HL-60/S4 (cell line): ENCODE measurements around the gene WASF2.
"Not testable (repeated sequence)": the region's sequence is repeated elsewhere in the genome, so short reads cannot be mapped to it uniquely, and the experiment has no call there.

Experiments used
- in situ Hi-C: fragments of 300-500 bp; cut with MboI; formaldehyde crosslinking; loops from 2 replicates; pipeline ENCODE4 v1.14.3; 2022; ENCODE audit warnings: low sequenced_read_pairs

Gene WASF2, protein sequence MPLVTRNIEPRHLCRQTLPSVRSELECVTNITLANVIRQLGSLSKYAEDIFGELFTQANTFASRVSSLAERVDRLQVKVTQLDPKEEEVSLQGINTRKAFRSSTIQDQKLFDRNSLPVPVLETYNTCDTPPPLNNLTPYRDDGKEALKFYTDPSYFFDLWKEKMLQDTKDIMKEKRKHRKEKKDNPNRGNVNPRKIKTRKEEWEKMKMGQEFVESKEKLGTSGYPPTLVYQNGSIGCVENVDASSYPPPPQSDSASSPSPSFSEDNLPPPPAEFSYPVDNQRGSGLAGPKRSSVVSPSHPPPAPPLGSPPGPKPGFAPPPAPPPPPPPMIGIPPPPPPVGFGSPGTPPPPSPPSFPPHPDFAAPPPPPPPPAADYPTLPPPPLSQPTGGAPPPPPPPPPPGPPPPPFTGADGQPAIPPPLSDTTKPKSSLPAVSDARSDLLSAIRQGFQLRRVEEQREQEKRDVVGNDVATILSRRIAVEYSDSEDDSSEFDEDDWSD

DNA sequence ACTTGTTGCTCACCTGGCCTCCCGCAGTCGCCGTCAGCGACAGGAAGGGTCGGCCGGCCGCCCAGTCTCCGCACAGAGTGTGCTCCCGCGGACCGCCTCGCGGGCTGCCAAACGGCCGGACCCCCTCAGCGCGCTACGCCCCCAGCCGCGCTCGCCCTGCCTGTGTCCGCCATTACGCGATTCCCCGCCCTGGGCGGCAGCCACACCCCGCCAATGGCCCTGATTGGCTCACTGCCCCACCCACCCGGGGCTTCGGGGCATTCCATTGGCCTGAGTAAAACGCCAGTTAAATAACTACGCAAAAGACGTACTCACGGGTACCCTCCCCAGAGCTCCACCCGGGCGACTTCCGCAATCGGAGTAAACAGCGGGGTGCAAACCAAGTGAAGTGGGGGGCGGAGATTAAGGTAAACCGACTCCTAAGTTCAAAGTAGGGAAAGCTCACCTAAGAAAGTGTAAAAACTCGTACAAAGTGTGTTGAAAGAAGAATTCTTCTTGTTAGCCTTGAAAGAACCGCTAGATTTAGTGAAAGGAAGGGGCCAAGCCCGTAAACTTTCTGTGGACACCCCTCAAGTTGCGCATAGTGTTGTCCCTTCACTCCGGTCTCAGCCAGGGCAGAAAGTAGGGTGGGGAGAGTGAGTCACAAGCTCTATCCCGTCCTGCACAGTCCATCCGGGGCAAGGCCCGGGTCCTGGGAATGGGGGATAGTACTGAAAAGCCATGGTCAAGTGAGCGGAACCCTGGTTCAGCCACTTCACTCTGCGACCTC lies at the start of gene WASF2:
WASF2 (minus strand) TSS at position 195 of the 769 bp plus-strand sequence. CDS start 61,277 bp downstream, outside the sequence.
- in situ Hi-C loops, result no loop called here

- in situ Hi-C loops, result no loop called here
Observed at GRCh38 chr1:27538793-27539192, 48.8 kb upstream of the WASF2 start.

GRCh38 chr1:27538305-27538676 lies 48.3 kb upstream of the WASF2 start:
- in situ Hi-C loops, result not testable (repeated sequence)

DNA sequence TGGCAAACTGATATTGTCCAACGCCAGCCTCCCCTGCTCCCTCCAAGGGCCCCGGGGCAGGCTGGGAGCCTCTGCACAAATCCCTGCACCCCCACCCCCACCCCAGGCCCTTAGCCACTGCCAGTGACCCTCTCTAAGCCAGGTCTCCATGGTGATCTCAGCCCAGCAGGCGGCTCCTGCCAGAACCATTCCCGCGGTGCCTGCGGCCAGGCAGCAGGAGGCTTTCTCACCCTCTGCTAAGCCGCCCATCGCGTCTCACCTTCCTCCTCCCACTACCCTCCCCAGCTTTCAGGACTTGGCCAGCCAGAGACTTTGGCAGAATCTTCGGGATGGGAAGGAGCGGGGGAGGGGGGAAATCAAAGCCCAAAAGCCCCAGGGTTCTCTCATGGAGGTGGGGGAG lies 46.8 kb upstream of the WASF2 start:
- in situ Hi-C loops, result no loop called here

GRCh38 chr1:27536010-27536757 lies 46.2 kb upstream of the WASF2 start:
- in situ Hi-C loops, result no loop called here

DNA sequence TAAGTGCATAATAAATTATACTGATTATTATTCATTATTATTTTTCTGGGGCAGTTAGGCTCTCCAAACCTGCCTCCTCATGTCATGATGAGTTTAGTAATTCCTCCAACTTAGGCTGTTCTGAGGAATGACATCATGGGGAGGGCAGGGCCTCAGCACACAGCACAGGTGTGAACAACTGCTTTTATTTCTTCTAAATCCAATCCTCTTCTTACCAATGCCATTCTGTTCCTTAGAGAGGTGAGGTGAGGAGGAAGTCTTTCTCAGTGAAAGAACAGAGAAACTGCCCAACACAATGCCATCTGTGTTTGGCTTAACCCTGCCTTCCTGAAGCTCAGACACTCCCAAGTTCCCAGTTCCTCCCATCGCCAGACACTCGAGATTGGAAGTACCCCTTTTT lies 45.4 kb upstream of the WASF2 start:
- in situ Hi-C loops, result no loop called here

DNA sequence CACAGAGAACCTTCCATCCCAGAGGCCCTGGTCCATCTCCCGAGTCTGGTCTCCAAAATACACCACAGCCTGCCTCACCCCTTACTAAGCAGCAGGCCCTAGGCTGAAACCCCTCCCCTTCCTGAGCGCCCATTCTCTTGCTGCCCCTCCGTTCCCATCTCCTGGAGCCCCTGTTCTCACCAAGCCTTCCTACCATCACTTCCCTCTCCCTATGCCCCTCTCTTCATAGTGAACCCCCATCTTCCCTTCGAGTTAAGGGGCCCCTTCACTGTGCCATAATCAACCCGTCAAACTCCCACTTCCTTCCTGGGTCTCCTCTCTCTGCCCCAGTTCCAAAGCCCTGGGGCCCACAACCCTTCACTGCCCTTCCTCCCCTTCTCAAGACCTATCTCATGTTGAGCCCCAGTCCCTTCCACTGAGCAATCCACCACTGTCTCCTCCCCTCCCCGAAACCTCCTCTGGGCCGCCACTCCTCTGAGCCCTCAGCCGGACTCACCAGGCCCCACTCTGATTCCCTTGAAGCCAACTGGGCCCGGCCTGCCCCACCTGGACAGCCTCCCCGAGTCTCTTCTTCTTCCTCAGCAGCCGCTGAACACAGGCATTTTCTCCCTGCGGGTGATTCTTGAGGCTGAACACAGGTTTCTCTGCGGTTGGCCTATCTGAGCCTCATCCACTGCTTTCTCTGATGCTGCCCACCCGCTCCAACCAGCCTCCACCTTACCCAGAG lies 42.2 kb upstream of the WASF2 start:
- in situ Hi-C loops, result no loop called here

- in situ Hi-C loops, result no loop called here
Observed at GRCh38 chr1:27530192-27530591, 40.2 kb upstream of the WASF2 start.

DNA sequence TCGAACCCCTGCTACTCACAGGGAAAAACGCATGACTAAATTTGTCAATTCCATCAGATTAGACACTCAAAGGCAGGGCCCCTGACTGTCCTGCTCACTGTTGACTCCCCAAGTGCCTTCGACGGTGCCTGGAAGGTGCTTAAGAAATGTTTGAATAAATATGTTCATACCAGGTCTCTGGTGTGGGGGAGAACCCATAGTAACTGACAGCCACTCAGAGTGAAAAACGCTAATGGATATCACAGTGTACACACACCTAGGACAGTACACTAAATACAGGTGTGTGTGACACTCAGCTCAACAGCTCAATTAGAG lies 39.7 kb upstream of the WASF2 start:
- in situ Hi-C loops, result no loop called here

GRCh38 chr1:27528818-27529703 lies 39.1 kb upstream of the WASF2 start:
- in situ Hi-C loops, result no loop called here

DNA sequence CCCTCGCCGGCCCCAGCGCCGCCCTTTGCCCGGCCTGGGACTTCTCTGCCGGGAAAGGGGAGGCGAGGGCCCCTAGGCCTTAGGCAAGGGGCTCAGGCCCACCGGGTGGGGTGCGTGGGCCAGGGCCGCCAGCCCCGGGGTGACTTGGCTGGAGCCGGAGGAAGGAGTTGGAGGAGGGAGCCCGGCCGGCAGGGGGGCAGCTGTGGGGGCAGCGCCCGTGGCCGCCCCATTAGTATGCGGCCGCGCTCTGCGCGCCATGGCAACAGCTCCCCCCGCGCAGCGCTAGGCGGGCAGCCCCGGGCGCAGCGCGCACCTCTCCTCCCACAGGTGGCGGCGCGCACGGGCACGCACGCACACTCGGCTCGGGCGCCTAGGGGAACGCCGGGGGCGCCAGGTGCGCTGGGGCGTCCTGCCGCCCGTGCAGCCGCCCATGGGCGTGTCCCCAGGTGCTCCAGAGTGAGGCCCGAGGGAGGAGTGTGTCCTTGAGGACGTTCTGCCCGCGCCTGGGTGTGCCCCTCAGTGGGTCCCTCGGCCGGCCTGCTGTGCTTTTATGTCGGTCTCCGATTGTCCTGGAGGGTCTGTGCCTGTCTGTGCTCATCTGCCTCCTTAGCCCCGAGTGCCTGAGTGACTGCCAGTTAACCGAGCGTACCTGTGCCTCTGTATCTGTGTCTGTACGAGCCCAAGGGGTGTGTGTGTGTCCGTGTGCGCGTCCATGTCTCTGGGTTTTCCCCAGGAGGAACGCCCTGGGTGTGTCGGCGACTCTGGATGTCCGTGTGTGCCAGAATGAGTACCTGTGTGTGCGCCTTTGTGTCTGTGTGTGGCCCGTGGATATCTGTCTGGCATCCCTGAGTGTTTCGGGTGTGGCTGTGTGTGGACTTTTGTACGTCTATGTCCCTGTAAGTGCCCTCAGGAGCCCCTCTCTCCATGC lies 38.2 kb upstream of the WASF2 start:
- in situ Hi-C loops, result no loop called here

- in situ Hi-C loops, result no loop called here
Observed at GRCh38 chr1:27527223-27527889, 37.4 kb upstream of the WASF2 start.

DNA sequence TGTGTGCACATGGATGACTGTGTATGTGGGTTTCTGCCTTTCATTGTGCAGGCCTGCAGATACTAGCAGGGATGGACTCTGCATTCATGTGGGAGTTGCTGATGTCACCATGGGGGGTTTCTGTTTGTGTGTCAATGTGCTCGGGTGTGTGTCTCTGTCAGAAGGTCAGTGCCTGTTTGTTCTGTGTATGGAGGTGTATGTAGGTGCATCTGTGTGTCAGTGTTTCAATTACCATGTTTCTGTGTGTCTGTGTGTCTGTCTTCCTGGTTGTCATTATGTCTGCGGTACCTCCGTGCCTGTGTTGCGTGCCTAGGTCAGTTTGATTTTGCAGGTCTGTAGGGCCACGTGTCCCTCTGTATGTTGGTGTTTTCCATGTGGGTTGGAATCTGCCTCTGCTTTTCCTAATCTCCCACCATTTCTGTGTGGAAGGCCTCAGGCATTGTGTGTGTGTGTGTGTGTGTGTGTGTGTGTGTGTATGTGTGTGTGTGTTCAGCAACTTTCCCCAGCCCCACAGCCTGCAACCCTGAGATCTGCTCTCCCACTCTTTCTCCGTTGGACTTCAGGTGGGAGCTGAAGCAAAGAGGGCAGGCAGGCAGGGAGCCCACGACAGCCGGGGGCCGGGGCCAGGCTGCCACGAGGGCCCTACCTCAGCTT lies 36.7 kb upstream of the WASF2 start:
- in situ Hi-C loops, result no loop called here

- in situ Hi-C loops, result no loop called here
Observed at GRCh38 chr1:27525296-27526272, 35.6 kb upstream of the WASF2 start.

- in situ Hi-C loops, result no loop called here
Observed at GRCh38 chr1:27523337-27524020, 33.5 kb upstream of the WASF2 start.
